ENCODE results near the gene GPR35. TPM values are rescaled to one million over a fixed set of nuclear protein-coding genes. Genes with fewer than 3 reads are reported as not detected.

GPR35 gene
- total and polyA plus RNA-seq, 2 of the 13 experiments (the other 11 are each of a cell fraction or from before 2014, with no cell fraction given): 27.1 to 44.2 TPM

DNA sequence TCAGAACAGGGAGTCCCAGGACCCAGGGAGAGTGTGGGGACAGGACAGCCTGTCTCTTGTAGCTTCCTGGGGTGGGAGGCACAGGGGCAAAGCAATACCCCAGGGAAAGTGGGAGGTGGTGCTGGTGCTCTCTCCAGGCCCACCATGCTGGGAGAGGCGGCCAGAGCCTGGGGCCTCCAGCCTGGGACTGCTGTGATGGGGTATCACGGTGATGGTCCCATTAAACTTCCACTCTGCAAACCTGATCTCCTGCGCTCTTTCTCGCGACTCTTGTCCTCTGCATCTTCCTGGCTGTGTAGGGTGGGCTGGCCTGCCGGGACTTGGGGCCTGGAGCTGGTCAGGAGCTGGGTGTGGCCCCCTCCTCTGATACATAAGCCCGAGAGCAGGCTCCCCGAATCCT is 46.8 kb upstream of the GPR35 start:
- no peak overlapping the region for H3K27ac ChIP-seq (ENCODE audit: extremely low read length, insufficient read depth, low read length)
- H4K20me1 ChIP-seq (ENCODE audit: insufficient read depth, low read length): peaks cover 3% of the 10 kb centered on the region; the same call in 1 of the 2 replicates
- WGBS (ENCODE audit: low lambda C conversion rate): 100% methylated on average over 6 of the region's 8 CpGs
- CTCF ChIA-PET (ENCODE audit: low intra/inter-chr PET ratio, low total read pairs): no interaction called here
- intact Hi-C loops (cut with micrococcal nuclease; ENCODE audit: unreplicated experiment) (no loop called here), in situ Hi-C loops (cut with HindIII; ENCODE audit: extremely low pct_ligation_motif_present, low pct_unique_long_range_greater_than_20kb) (no loop called here)
- H3K79me2 ChIP-seq (ENCODE audit: insufficient read depth, low read length): peaks cover 27% of the 10 kb centered on the region
- no peaks in the 10 kb centered on the region for H3K9me3 ChIP-seq (ENCODE audit: low read length)
- no peak for TF ChIP-seq ZFX (CRISPR knock-in tag; IDR thresholded peaks at IDR 0.05; ENCODE audit: low read depth)
- TF ChIP-seq ZNF275 (CRISPR knock-in tag; IDR thresholded peaks at IDR 0.05; ENCODE audit: borderline replicate concordance): 0 out of 2 replicates have a peak, but pooled peaks have one; percentile 18
- TF ChIP-seq POLR2A (IDR thresholded peaks at IDR 0.05; ENCODE audit: insufficient read depth in 1 of 2, low read depth in 2 of 2, low read length in 2 of 2): peak in 1 of 2 experiments; percentile 9; a peak in 1 of 4 replicates
- no peak for TF ChIP-seq ZMYM2 (CRISPR knock-in tag; IDR thresholded peaks at IDR 0.05)
- TF ChIP-seq ZBTB14 (CRISPR knock-in tag; IDR thresholded peaks at IDR 0.05): 0 out of 2 replicates have a peak, but pooled peaks have one; percentile 13
- TF ChIP-seq AGO1 (IDR thresholded peaks at IDR 0.05; ENCODE audit: low read depth, low read length, poor library complexity, severe bottlenecking): peak; percentile 11
- peak; percentile 49 for TF ChIP-seq AGO2 (optimal IDR thresholded peaks at IDR 0.05; ENCODE audit: low read depth, low read length)
- no peaks in the 10 kb centered on the region for H3K27me3 ChIP-seq (ENCODE audit: control insufficient read depth in 1 of 2, insufficient read depth in 2 of 2, low read length in 2 of 2)
- no peak overlapping the region for H3K4me2 ChIP-seq (ENCODE audit: low read depth, low read length)
- peaks cover 48% of the 10 kb centered on the region for H3K4me1 ChIP-seq (ENCODE audit: insufficient read depth, low read length)
- peaks cover 3 to 13% of the 10 kb centered on the region in 2 experiments; a peak in 4 of 5 replicates for H3K36me3 ChIP-seq (replicated peaks in 1 of 2; ENCODE audit: control insufficient read depth in 1 of 2, insufficient read depth in 2 of 2, low read length in 2 of 2)
- H2AFZ ChIP-seq (ENCODE audit: low read length): no peak overlapping the region
- FAIRE-seq: no peak
- no TSS peak for BruUV-seq (replicated peaks)
- no peak overlapping the region for H3K4me3 ChIP-seq (replicated peaks in 1 of 3; ENCODE audit: insufficient read depth in 1 of 3, low read depth in 2 of 3, low read length in 3 of 3)
- POLR2A ChIA-PET: interaction anchor here (0.9 to 3.2 kb wide), 3 partner anchors 8 to 12 kb away, joined by 4 to 11 read pairs (median 6); partner anchors contain the start of genes CAPN10 and RNPEPL1
- DNase-seq (ENCODE audit: low spot score): no peak
- ATAC-seq: no peak
- H3K9ac ChIP-seq (ENCODE audit: insufficient read depth, low read depth, low read length): no peak overlapping the region
